CMK (cell line): ENCODE data around the gene WDR7.

ENCODE experiments used
- DNase-seq: peaks from one replicate; pipeline ENCODE4 v3.0.0-alpha.2; 2010; ENCODE audit warnings: low read depth

WDR7 gene

DNA sequence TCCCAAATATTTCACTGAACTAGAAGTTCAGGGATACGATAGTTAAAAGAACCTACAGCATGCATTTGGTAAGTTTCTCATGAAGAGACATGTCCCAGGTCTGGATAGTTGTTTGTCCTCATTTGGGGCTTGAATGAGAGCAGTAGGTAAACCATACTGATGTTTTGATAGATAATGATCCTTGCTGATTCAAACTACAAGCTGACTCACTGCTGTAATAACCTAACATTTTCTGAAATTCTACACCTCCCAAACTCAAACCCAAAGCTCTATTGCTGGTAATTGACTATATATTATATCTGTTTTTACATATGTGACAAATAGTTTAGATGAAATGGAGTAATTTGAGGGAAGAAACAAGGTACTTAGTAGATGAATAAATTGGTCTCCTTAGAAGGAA, 341.6 kb downstream of the WDR7 start:
- DNase-seq, result no peak

DNA sequence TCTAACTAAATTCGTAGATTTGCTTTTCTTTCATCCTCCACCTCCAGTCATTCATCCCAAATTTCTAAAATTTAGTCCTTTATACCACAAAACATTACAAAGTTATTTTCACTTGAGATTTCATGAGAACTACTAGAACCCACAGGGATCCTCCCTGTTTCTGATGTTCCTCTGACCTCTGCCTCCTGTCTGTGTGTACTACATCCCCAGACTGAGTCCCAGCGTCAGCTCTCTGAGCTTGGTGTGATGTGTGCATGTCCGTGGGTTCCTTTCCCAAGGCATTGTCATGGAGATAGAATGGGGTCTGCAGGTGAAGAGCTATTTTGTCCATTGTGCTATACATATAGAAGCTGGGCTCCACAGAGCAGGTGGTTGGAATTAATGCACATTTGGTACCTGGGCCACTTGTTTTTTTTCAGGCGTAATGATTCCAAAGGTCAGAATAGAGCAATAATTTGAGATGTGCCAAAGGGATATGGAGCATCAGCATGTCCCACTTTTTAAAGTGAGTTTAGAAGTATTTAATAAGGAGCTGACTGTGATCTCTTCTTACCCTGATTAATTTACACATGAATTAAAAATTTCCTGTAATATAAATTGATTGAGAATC, 344.5 kb downstream of the WDR7 start:
- DNase-seq, result no peak

DNA sequence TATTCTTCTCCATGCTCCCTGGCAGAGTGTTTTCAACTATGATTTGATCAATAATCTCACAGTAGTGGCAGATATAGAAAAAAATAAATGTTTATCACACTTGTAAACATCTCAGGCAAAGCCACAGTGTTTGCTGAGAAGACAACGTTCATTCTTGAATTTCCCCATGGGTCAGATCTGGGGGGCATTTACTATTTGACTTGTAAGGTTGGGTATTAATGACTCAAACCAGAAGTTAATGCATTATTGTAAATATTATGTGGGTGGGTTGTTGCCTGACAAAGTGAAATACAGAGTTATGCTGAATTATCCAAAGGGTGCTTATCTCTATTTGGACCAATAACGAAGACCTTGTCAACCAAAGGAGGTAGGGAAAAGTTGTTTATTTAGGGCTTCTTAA, 346.0 kb downstream of the WDR7 start:
- DNase-seq, result no peak

DNA sequence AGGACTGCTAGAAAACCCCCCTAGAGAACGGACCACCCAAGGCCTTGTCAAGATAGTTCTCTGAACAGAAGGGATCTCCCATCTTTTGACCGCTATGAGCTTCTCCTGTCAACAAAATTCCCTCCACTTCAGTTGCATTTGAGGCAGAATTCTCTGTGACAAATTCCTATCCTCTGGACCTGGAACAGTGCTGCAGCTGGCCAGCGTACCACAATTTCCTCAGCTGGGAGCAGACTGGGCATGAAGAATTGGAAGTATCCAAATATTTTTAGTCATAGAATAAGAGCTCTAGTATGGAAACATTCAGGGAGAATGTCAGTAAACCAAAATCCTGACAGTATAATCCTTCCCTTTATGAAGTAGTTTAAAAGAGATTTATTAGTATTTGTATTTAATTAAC, 348.7 kb downstream of the WDR7 start:
- no peak for DNase-seq

DNA sequence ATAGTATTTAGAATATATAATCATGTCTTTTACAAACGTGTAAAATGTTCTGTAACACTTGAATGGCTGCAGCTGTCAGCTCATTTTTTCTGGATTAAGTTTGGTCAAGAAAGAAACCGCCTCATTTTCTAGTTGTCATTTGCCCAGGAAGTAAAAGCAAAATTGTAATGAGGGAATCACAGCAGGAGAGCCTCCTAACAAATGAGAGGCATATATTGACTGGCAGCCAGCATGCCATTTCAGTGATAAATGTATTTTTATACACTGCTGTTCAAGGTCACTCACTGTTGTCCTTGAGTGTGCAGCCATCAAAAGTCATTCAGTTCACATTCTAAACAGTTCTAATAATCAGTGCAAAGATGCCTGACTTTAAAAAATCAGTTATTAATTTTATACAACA, 351.5 kb downstream of the WDR7 start:
- no peak for DNase-seq

DNA sequence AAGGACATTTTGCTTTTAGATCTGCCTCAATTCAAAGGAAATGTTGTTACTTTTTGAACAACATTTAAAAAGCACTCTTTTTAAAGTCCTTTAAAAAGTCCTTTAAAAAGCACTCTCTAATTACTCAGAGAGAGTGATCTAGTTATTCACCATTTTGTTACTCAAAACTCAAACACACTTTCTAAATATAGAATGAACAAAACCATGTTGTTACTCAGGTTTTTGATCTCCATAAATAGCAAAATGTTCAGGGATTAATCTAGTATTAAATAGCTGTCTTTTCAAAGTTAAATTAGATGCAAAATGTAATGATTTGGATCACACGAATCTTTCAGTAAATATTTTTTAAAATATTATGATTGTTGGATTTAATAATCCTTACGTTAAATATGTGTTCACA, 352.2 kb downstream of the WDR7 start:
- no peak for DNase-seq

DNA sequence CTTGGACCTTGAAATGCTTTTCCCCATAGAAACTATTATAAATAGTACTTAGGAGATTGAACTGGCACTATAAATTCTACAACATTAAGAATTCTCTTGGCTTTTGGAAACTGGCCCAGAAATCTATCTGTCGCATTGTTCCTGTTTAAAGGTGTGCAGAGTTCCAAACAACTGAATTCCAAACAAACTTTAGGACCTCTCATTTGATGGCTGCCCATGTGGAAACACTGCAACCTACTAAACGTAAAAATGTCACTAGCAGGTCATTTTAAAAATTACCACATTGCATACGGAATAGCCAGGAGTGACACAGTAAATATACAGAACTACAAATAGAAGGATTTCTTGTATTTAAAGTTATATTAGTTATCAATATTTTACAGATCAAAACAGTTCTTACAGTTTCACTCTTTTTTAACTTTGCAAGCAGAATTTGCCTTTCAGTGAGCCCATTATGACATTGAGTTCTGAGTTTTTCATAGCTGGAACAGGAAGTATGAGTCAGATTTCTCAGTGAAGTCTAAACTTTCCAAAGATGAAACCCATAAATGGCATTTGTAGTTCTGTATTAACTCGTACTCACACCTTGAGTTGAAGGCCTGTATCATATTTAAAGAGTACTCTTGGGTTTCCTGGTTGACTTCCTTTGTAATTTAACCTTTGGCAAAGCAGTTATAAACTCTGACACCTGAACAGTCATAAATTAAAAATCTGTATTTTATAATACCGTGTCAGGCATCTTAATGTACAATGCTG, 353.4 kb downstream of the WDR7 start:
- no peak for DNase-seq

DNA sequence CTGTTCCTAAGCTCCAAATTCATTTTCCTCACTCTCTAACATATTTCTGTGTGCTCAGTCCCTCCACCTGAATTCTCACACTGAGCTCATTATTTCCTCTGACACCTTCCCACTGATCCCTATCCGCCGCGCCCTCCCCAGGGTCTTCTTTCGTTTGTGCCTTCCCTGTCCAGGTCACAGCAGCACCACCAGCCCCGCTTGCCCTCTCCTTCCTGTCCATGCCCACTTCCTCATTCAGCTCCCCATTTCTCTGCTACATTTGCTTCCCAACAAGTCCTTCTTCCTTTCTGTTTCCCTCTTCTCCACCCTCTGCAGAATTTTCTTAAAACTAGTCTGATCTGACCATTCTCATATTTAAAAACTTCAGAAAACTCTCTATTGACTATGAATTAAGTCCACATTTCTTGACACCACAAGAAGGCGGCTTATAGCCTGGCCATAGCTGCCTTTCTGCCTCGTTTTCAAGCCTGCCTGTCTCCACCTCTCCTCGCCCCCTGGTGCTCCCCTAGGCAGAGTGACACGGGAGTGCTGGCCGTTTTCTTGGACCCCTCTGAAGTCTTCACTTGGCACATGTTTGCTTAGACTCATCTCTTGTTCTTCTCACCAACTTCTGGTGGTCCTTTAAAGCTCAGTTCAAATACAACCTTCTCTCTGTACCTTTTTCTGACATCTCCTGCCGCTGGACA, 357.0 kb downstream of the WDR7 start:
- DNase-seq, result no peak

DNA sequence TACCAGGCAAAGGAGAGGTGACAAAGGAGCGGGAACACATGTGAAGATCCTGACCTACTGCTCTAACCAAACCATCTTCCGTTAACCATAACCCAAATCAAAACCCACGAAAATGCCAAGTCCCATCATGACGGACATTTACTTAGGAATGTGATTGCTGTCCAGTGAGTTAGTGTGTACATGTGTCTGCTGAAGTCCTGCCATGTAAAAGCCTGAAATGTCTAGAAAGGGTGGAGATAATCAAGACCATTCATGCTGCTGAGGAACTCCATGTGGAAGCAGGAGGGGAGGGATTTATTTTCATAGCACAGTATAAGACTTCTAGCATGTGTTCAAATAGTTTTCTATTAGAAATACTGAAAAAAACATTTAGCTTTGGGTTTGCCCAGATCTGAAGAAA, 358.7 kb downstream of the WDR7 start:
- no peak for DNase-seq

DNA sequence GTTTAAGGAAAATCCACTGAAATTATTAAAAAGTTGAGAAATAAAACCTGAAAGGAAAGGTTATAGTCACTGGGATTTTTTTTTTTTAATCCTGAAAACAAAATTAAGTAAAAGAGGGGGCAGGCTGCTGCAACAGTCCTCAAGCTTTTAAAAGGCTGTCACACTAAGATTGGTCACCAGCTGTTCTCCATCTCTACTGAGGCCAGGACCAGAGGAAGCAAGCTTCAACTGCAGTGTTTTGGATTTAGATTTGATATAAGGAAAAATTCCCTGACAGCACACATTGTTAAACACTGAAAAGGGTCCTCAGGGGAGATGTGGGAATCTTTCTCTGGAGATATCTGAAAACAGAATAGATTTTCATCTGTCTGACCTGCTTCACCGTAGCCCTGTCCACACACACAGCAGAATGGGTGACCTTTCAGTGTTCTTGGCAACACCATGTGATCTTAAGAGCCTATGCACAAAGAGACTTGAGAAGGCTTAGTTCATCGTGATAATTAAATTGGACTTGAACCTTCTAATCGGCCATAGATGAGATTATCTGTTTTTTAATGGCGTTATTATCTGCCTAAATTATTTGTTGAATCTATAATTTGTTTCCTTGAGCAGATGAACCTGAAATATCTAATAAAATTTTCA, 363.7 kb downstream of the WDR7 start:
- DNase-seq, result no peak

DNA sequence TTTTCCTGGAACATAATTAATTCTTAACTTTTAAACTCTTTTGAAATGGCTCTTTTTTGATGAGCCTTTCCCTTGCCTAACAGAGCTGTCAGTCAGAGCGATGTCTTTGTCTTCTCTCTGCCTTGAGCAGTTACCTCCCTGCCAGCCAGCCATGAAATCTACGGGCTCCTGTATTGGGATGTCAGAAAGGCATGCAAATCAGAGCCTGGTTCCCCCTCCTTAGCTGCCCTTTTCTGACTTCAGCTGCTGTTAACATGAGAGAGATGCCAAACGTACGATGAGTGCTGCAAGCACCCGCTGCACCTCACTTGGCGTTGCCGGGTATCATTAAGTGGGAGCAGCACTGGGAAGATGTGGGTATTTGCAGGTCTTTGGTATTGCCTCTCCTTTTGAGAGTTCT, 364.3 kb downstream of the WDR7 start:
- no peak for DNase-seq

DNA sequence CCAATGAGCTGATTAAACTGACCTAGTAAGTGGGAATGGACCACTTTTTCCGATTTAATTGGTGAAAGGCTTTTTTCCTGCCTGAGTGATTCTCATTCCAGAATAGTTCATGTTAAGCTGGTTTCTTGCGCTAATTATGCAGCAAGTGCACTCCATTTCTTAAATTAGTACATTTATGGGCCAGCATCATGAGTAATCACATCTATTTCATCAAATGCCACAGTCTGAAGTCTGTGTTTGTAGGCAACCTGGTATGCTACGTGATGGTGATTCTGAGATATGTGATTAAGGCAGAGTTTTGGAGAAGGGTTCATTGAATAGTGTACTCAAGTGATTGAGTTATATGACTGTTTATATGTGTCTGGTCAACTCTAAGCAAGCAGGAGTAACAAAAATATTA, 367.7 kb downstream of the WDR7 start:
- no peak for DNase-seq

DNA sequence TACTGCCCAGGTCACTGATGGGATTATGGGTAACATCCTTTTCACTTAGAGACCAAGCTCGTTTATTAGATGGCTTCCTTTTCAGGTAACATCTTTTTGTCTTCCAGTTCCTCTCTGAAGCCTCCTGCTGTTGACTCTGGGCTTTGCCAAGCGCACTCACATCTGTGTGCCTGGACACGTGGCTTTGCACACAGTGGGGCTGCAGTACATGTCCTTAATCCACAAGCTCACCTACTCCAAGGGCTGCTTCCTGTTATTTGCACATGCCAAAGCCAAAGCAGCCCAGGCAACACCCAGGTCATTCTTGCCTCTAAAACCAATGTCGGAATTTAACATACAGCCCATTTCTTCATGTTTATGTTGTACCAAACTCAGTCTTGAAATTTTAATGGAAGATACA, 371.6 kb downstream of the WDR7 start:
- no peak for DNase-seq

DNA sequence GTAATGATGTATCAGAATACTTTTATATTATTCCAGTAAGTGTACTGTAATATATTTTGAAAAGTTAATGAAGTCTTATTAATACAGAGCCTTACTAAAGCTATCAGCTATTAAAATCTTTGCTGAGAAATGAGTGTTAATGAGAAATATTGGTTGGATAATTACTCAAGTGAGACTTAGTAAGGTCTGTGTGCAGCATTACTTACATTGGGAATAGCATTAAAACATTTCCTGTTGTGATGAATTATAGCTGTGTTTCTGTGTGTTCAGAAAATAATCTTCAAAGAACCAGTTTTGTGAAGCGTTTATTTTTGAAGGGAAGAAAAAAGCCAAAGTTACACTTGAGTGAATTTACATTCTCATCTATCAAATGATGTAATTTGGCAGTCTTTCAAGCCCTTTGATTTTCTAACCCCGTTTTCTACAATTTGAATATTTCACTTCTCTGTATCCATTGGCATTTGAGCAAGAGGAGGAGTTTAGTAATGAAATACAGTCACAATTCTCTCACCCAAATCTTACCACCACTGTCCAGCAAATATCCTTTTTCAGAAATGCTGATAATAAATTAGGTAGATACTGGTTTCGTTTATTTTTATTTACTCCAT, 372.2 kb downstream of the WDR7 start:
- DNase-seq, result no peak

DNA sequence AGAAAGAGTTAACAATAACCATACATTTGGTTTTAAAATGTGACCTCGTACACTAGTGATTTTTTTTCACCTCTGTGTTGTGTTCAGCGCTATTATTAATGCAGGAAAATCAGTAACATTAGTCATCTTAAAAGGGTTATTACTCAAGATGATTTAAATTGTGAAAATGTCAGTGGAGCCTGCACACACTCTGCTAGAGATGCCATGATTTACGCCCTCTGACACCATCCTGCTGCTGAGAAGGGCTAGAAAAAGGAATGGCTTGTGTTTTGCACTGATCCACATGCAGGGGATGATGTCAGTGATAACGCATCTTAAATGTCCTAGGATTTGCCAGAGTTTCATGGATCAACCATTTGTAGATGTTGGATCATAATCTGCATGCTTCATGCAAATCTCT, 374.4 kb downstream of the WDR7 start:
- DNase-seq, result no peak

DNA sequence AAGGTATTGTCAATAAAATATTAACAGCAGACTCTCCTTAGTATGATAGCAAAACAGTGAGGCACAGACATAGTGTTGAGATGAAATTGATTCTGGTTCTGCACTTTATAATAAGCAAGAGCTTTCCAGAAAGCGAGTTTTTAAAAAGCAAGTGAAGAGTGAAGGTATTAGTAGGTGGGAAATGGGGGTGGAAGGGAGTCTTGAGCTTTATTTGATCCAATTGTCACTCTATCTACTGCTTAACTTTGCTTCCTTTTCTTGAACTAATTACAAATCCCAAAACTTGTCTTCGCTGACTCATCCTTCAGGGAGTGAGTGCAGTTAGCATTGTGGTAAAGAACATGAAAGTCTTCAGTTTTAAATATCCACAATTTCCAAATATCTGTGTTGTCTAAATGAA, 375.2 kb downstream of the WDR7 start:
- DNase-seq, result no peak

DNA sequence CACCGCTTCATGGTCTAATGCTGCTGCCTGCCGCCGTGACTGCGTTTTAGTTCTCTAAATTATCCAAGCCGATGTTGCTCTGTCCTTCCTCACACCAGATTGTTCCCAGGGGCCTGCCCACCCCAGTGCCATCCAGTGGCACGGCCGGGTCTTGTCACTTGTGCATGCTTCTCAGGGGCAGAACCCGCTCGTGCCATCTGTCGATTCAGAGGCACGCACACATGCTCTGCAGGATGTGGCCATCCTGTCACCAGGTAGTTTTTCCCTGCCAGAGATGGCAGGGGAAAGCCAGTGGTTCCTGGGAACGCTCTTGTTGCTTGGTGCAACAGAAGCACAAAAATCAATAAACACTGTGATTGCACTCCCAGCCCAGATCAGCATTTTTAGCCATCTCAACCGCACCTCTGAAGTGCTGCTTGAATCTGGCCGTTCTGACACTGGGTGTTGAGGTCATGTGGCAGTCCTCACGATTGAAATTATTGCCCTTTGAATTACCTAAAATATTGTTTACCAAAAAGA, 376.1 kb downstream of the WDR7 start:
- DNase-seq, result no peak

DNA sequence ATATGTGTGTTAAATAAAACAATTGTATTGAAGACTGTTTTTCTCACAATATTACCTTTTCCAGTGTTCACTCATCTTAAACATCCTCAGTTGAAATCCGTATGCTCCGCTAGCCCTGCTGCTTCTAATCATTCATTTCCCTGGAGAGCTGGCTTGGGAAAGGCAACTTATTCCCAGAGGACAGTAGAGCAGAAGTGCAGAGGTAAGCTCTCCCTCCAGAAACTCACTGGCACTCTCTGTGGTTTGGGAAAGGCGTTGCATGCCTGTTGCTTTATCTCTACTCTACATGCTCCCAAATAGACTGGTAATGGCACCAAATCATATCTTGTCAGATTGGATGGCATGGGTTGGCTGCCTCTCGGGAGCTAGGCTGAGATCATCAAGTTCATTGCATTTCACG, 378.6 kb downstream of the WDR7 start:
- no peak for DNase-seq

DNA sequence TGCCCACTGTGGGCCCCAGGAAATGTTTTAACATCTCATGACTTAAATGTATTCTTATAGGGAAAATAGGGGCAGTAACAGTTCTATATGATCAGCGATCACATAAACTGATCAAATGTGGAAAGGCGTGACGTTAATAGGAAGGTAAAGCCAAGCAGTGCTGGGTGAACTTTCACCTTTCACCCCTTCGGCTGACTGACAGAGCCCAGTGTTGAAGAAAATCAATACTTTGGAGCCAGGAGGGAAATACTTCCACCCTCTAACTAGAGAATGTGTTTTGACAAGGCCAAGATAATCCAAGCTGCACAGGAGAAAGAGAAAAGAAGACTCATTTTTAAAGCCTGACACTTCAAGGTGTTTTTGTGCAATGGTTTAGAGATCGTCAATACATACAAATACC, 379.3 kb downstream of the WDR7 start:
- no peak for DNase-seq

DNA sequence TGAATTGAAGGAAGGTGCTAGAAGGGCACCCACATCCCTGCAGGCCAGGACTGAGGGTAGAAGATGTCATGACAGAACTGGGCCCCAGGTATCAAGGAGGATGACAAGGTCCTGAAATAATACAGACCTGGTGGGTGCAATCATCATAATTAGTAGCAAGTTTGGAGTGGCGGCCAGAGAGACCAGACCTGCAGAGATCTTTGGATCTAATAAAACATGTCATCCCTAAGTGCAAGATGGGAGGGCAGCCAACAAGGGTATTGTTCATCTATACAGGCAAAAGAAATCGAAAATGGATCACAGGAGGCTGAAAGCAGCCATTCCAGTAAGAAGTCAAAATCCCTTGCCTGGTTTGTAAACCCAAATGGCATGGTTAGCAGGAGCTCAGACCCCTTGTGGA, 384.4 kb downstream of the WDR7 start:
- DNase-seq, result no peak

DNA sequence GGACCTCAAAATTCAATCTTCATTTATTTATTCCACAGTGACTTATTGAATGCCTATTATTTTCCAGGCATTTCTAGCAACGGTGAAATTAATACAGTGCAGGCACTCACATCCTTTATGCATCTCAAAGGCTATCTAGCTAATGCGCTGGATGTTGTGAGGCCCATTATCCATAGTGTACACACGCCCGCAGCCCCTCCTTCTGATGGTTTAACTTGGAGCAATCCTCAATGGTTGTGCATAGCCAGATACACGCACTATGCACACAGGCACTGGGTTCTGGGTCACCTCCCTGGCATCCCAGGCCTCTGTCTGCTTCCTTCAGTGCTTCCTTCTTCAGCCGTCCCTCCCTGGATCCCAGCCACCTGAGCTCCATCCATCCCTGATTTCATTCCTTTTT, 387.2 kb downstream of the WDR7 start:
- DNase-seq, result no peak

DNA sequence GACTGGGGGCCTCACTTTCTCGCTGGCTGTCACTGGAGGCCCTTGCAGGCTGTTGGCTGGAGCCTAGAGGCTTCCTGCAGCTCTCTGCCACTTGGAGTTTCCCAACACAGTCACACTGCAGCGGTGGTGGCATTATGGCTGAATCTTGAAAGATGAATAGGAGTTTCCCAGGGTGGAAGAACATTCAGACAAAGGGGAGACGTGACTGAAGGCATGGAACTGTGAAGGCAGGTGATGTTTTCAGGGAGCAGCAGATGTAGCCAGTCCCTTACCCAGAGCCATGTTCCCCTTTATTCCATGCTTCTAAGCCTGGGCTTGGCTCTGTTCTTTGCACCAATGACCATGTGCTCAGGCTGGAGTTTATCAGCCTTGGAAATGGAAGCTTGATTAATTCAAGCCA, 389.0 kb downstream of the WDR7 start:
- no peak for DNase-seq
